ENCODE measurements around the gene PHF5A.

Gene PHF5A

DNA sequence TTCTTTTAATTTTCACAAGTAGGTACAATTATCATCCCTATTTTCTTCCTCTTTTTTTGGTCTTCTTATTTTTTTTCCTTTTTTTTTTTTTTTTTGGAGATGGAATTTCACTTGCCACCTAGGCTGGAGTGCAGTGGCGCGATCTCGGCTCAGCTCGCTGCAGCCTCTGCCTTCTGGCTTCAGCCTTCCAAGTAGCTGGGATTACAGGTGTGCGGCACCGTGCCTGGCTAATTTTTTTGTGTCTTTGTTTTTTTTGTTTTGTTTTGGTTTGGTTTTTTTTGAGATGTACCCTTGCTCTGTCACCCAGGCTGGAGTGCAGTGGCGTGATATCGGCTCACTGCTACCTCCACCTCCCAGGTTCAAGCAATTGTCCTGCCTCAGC, 38.5 kb downstream of the PHF5A start:
- H3K4me3 ChIP-seq (ENCODE audit: low read depth, low read length): no peak overlapping the region
- in situ Hi-C loops (cut with HindIII; ENCODE audit: low sequenced_read_pairs): no loop called here
- no peak for DNase-seq (ENCODE audit: low read depth, low spot score)
- TF ChIP-seq, protein P1, sequence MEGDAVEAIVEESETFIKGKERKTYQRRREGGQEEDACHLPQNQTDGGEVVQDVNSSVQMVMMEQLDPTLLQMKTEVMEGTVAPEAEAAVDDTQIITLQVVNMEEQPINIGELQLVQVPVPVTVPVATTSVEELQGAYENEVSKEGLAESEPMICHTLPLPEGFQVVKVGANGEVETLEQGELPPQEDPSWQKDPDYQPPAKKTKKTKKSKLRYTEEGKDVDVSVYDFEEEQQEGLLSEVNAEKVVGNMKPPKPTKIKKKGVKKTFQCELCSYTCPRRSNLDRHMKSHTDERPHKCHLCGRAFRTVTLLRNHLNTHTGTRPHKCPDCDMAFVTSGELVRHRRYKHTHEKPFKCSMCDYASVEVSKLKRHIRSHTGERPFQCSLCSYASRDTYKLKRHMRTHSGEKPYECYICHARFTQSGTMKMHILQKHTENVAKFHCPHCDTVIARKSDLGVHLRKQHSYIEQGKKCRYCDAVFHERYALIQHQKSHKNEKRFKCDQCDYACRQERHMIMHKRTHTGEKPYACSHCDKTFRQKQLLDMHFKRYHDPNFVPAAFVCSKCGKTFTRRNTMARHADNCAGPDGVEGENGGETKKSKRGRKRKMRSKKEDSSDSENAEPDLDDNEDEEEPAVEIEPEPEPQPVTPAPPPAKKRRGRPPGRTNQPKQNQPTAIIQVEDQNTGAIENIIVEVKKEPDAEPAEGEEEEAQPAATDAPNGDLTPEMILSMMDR (IDR thresholded peaks at IDR 0.05; ENCODE audit: low read depth, low read length): no peak

DNA sequence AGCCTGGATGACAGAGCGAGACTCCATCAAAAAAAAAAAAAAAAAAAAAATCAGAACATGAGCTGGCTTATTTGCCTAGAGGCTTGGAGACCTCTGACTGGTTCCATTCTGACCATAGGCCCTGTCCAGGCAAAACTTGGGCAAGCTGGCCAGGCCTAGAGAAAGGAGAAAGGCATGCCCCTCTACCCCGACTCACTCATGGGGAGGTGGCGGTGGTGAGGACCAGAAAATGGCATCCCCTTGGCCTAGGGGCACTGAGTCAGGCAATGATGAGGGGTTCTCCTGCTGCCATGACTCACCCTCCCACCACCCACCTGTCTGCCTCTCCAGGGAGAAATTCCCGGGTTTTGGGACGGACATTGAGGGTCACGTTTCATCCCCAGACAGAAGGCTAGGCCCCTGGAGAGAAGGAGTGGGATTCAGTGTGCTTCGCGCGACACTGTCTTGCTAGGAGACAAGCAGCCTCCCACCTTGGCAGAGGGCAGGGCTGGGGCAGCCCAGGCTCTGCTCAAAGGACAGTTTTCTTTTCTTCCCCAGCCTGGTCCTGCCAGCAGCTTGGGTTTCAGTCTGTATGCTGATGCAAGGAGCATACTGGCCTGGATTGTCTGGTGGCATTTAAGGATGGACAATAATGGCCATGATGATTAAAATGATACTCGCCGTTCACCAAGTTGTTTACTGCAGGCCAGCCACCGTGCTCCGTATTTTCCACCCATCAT, 39.1 kb downstream of the PHF5A start:
- H3K4me3 ChIP-seq (ENCODE audit: low read depth, low read length): no peak overlapping the region
- in situ Hi-C loops (cut with HindIII; ENCODE audit: low sequenced_read_pairs): no loop called here
- TF ChIP-seq, protein P1 (IDR thresholded peaks at IDR 0.05; ENCODE audit: low read depth, low read length): no peak
- no peak for DNase-seq (ENCODE audit: low read depth, low spot score)

DNA sequence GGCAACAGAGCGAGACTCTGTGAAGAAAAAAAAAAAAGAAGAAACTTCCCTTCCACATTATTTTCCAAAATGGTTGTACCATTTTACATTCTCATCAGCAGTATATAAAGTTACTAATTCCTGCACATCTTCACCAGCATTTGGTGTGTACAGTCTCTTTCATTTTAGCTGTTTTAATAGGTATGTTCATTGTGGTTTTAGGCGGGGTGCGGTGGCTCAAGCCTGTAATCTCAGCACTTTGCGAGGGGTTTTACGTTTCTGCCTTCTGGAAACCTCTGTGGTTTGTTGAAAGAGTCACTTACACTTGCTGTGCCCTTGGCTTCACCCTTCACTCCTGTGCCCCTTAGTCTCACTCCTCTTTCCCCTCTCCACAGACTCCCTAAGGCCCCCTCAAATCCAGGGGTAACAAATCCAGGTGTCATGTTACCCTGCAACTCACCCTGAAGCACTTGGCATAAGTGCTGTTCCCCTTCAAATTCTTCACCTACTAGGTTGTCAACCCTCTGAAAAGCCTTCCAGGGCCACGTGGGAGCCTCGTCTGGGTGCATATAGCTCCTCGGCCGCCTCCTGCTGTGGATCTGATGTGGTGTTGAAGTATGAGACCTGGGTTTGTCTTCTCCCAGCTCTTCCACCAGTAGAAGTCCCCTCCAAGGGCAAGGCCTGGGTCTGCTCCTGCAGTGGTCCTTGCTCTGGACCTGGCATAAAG, 42.7 kb downstream of the PHF5A start:
- TF ChIP-seq, protein P1 (IDR thresholded peaks at IDR 0.05; ENCODE audit: low read depth, low read length): no peak
- in situ Hi-C loops (cut with HindIII; ENCODE audit: low sequenced_read_pairs): no loop called here
- H3K4me3 ChIP-seq (ENCODE audit: low read depth, low read length): no peak overlapping the region
- no peak for DNase-seq (ENCODE audit: low read depth, low spot score)

DNA sequence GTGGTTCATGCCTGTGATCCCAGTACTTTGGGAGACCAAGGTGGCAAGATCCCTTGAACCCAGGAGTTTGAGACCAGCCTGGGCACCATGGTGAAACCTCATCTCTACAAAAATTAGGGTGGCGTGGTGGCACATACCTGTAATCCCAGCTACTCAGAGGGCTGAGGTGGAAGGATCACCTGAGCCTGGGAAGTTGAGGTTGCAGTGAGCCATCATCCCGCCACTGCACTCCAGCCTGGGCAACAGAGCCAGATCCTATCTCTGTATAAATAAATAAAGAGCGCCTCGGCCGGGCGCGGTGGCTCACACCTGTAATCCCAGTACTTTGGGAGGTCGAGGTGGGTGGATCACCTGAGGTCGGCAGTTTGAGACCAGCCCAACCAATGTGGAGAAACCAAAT, 49.8 kb downstream of the PHF5A start:
- in situ Hi-C loops (cut with HindIII; ENCODE audit: low sequenced_read_pairs): no loop called here
- H3K4me3 ChIP-seq (ENCODE audit: low read depth, low read length): no peak overlapping the region
- TF ChIP-seq, protein P1 (IDR thresholded peaks at IDR 0.05; ENCODE audit: low read depth, low read length): no peak
- DNase-seq (ENCODE audit: low read depth, low spot score): no peak

DNA sequence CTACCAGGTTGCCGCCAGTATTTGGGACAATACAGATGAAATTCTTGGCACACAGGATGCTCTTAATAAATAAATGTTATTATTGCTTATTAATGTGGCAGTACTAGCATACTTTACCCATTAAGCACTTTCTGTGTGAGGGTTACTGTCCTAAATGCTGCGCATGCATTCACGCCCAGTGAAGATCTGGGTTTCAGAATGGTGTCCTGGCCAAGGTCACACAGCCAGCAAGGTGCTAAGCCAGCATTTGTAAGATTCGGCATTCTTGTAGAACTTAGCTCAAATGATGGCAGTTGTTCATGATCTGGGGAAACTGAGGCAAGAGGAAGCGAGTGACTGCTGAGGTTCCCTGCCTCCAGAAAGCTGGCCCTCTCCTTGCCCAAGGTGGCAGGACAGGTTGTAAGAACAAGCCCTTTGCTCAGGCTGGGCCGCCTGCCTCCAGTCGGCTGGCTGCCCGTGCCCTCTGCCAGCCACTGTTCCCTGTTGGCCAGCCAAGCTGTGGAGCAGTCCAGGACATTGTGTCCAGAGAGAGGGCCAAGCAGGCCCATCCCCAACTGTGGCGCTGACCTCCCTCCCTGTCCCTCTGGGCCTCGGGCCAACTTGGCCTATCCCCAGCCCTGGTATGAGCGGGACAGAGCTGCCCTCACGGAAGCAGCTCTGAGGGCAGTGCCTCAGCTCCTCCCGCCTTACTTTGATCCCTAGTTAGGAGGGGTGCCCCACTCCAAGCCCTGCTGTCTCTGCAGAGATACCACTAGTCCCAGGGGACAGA, 50.7 kb downstream of the PHF5A start:
- peak; percentile 15 for DNase-seq (ENCODE audit: low read depth, low spot score)
- no peak overlapping the region for H3K4me3 ChIP-seq (ENCODE audit: low read depth, low read length)
- TF ChIP-seq, protein P1 (IDR thresholded peaks at IDR 0.05; ENCODE audit: low read depth, low read length): no peak
- in situ Hi-C loops (cut with HindIII; ENCODE audit: low sequenced_read_pairs): no loop called here

DNA sequence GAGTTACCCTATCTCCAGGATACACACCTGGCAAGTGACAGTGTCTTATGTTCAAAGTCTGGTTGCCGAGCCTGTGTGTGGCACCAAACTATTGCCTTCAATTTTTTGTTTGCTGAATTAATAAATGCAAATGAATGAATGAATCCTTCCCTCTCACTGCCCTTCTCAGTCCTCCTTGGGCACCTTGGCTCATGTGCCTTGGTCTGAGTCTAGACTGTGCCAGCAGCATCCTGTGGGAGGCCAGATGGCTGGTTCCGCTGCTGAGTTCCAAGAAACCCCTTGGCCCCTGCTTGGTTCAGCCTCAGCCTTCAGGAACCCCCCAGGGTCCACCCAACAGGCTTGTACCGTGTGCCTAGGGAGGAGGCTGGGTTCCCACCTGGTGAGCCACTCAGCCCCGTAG, 52.9 kb downstream of the PHF5A start:
- TF ChIP-seq, protein P1 (IDR thresholded peaks at IDR 0.05; ENCODE audit: low read depth, low read length): no peak
- no peak for DNase-seq (ENCODE audit: low read depth, low spot score)
- in situ Hi-C loops (cut with HindIII; ENCODE audit: low sequenced_read_pairs): no loop called here
- H3K4me3 ChIP-seq (ENCODE audit: low read depth, low read length): no peak overlapping the region

Data from astrocyte of the spinal cord (primary cell).